SK-MEL-5 (cell line): ENCODE measurements around the gene ABHD6. TPM values are rescaled to one million over a fixed set of nuclear protein-coding genes. Genes with fewer than 3 reads are reported as not detected.
"Not testable (repeated sequence)": the region's sequence is repeated elsewhere in the genome, so short reads cannot be mapped to it uniquely, and the experiment has no call there.

Experiments
- DNase-seq: peaks from one replicate; pipeline ENCODE4 v3.0.0-alpha.2; 2016; ENCODE audit warnings: low read depth, low spot score
- in situ Hi-C: cut with HindIII; loops from 2 replicates; pipeline ENCODE4 v1.10.0; 2016; ENCODE audit warnings: low sequenced_read_pairs, high pct_unique_total_duplicates, low pct_unique_long_range_greater_than_20kb
- total RNA-seq: library from RNA; depleted of rRNA; stranded (reverse); fragments of >200 nt; shearing (Covaris generic); gene quantifications from 2 replicates; pipeline ENCODE4 v1.2.3, GENCODE V29; 2014

Gene ABHD6
- total RNA-seq, 1 experiment from 2014 or later: 43.5 TPM

DNA sequence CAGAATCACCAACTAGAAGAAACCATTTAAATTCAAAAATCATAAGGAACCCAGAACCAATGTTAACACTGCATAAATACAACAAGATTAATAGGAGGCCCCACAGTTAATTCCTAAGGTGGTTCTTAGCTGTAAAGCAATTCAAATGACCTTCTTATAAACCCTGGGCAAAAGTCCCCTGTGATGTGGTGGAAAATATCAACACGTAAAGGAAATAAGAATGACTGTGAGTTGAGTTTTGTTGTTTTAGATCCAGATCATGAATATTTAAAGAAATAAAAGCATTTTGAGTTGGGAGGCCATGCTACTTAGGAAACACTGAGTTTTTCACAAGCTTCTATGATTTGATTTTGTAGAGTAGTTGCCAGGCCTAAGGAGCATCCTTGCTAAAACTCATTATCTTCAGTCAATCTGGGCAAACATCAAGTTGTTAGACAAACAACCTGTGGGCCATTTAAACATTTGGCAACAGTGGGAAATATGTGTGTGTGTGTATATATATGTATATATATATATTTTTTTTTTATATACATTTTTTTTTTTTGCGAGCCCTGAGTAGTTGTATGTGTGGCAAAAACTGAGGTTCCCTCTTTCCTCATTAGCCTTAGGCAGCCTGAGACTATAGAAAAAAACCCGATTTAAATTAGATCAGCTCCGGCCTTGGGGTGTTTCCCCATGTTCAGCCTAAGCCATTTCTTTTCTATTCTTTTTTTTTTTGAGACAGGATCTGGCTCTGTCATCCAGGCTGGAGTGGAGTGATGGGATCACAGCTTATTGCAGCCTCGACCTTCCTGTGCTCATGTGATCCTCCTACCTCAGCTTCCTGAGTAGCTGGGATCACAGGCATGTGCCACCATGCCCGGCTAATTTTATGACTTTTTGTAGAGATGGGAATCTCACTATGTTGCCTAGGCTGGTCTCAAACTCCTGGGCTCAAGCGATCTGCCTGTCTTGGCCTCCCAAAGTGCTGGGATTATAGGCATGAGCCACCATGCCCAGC lies 87.1 kb downstream of the ABHD6 start:
- in situ Hi-C loops: no loop called here
- no peak for DNase-seq

DNA sequence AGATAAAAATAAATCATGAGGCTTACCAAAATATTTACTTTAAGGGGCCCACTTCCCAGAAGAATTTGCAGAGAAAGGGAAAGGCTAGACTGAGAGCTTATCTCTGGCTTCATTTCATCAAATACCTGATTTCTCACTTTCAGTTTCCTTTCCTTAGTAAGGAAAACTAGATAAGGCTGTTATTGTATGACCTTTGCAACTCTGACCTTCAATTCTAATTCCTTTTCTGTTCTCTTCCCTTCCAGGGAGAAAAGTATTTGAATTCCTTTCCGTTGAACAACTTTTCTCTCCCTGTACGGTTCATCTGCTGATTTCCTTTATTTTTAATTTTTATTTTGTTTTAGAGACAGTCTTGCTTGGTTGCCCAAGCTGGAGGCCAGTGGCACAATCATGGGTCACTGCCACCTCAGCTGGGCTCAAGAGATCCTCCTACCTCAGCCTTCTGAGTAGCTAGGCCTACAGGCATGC lies 88.0 kb downstream of the ABHD6 start:
- DNase-seq: no peak
- in situ Hi-C loops: no loop called here

DNA sequence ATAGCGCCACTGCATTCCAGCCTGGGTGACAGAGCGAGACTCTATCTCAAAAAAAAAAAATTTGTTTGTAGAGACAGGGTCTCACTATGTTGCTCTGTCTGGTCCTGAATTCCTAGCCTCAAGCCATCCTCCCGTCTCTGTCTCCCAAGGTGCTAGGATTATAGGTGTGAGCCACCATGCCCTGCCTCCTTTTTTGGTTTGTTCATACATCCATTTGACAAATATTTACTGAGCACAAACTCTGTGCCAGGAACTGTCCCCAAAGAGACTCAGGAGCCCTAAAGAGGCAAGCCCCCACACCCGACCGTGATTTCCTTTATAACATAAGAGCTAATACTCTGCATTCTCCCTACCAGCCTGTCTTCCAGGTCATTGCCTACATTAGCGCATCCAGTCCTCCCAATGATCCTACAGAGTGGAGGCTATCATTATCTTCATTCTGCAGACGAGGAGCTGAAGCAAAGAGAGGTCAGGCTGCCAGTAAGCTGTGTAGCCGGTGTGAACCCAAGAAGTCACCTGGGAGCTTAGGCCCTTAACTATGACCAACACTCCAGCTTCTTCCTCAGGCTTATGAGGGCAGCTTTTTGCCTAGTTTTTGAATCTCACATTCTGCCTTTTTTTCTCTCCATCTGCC lies 88.8 kb downstream of the ABHD6 start:
- no peak for DNase-seq
- in situ Hi-C loops: no loop called here

DNA sequence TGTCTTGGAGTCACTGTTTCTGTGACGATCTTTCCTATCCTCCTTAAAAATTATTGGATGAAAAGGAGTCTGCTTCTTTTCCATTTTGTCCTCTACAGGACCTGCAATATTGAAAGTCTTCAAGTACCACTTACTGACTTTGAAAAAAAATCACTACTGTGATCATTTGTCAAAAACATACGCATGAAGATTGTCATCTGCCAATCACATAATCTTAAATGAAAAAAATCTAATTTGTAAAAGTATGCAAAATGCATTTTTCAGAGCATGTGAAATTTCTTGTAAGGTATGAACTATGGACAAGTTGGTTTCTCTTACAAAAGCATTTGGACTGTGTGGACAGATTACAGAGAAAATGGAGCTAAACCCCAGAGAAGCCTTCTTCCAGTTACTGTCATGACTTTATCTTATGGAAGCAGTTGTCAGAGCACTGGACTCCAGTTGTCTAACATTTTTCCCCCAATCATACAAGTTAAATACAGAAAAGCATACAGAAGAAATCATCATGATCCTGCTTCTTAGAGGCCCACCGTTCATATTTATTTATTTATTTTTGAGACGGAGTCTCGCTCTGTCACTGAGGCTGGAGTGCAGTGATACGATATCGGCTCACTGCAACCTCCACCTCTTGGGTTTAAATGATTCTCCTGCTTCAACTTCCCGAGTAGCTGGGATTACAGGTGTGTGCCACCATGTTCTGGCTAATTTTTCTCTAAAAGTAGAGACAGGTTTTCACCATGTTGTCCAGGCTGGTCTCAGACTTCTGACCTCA lies 91.7 kb downstream of the ABHD6 start:
- in situ Hi-C loops: no loop called here
- no peak for DNase-seq

DNA sequence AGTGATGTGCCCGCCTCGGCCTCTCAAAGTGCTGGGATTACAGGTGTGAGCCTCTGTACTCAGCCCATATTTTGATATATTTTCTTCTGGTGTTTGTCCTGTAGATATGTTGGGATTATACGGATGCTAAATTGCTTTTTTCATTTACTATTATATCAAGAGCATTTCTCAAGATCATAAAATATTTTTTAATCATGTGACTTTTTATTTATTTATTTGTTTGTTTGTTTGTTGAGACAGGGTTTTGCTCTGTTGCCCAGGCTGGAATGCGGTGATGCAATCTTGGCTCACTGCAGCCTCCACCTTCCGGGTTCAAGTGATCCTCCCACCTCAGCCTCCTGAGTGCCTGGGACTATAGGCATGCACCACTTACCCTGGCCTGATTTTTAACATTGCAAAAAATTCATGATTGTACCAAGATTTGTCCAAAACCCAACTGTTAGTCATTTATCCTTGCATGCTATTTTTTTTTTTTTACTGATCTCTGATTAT lies 92.4 kb downstream of the ABHD6 start:
- no peak for DNase-seq
- in situ Hi-C loops: no loop called here

DNA sequence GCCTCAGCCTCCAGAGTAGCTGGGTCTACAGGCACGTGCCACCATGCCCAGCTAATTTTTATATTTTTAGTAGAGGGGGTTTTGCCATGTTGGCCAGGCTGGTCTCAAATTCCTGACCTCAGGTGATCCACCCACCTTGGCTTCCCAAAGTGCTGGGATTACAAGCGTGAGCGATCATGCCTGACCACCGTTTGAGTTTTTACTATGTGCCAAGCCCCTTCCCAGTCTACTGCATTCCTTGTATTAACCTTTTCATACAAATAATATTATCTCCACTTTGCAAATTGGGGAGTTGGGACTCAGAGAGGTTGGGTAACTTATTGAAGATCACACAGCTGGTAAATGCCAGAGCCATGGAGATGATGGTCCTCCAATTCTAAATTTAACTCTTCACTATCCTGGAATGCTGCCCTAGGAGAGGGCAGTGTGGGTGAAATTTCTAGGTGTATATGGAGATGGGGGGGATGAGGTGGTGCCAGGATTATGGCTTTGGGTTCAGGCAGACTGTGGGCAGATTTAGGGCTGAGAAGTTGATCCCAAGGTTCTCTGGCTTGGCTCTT lies 94.1 kb downstream of the ABHD6 start:
- no peak for DNase-seq
- in situ Hi-C loops: no loop called here

GRCh38 chr3:58332575-58333188 lies 95.1 kb downstream of the ABHD6 start, which contains the start of gene PXK:
PXK (plus strand) TSS chr3:58332892; CDS start chr3:58332989, 97 bp downstream.
- DNase-seq: peak; percentile 70
- in situ Hi-C loops: no loop called here

GRCh38 chr3:58333206-58334012 lies 95.8 kb downstream of the ABHD6 start:
- peak; percentile 23 for DNase-seq
- in situ Hi-C loops: no loop called here

DNA sequence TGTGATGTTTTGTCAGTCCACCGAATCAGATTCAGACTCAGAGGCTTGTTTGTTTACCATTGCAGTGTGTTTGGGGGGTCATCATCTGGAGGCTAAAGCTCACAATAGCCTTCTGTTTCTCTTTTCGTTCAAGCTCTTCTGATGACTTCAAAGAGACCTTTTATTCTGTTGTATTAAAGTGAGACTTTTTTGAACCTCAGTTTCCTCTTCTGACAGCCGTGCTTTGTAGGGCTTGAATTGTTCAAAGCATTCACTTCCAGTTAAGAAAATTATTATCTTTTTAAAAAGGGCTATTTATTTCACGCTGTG lies 96.4 kb downstream of the ABHD6 start:
- DNase-seq: peak; percentile 89
- in situ Hi-C loops: no loop called here

GRCh38 chr3:58334506-58334884 lies 96.9 kb downstream of the ABHD6 start:
- no peak for DNase-seq
- in situ Hi-C loops: no loop called here

- DNase-seq: no peak
- in situ Hi-C loops: no loop called here
Observed at GRCh38 chr3:58335652-58335947, 98.0 kb downstream of the ABHD6 start.

DNA sequence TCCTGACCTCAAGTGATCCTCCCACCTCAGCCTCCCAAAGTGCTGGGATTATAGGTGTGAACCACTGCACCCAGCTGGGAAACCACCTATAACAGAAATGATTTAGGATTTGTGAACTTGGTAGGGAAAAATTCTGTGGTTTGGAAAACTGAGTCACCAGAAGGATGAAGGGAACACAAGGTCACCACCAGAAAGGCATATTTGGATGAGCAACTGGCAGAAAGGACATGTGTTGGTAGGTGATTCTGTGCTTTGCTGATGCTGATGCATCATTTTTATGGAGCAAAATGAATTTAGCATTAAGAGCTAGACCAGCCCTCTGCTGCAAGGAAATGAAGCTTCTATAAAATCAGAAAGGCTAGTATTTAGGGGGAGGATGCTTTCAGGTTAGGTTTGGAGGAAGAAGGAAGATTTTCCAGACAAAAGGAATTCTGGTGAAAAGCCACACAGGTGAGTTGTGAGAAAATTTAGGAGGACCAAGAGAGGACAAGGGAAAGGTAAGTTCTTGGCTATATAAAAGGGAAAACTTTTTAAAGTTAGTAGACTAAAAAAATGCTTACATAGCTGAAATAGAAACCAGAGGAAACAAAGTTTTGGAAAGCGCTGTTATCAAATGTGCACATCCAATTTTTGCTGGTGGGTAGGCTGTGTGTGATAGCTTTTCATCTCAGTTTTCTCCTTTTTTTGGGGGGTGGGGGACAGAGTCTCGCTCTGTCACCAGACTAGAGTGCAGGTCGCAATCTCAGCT lies 98.7 kb downstream of the ABHD6 start:
- in situ Hi-C loops: no loop called here
- no peak for DNase-seq

GRCh38 chr3:58337190-58337589 lies 99.6 kb downstream of the ABHD6 start:
- DNase-seq: no peak
- in situ Hi-C loops: no loop called here

DNA sequence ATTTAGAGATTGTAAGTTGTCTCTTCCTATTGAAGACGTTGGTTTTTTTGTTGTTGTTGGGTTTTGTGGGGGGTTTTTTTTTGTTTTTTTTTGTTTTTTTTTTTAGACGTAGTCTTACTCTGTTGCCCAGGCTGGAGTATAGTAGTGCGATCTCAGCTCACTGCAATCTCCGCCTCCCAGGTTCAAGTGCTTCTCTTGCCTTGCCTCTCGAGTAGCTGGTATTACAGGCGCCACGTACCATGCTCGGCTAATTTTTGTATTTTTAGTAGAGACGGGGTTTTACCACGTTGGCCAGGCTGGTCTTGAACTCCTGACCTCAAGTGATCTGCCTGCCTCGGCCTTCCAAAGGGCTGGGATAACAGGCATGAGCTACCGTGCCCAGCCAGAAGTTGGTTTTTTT lies 101.6 kb downstream of the ABHD6 start:
- DNase-seq, in situ Hi-C loops: not testable (repeated sequence)

- no peak for DNase-seq
- in situ Hi-C loops: no loop called here
Observed at GRCh38 chr3:58340594-58341244, 103.1 kb downstream of the ABHD6 start.

- in situ Hi-C loops: no loop called here
- no peak for DNase-seq
Observed at GRCh38 chr3:58341376-58341775, 103.8 kb downstream of the ABHD6 start.
